Panc1 (cell line): ENCODE data around the gene KIF25. TPM values are rescaled to one million over a fixed set of nuclear protein-coding genes. Genes with fewer than 3 reads are reported as not detected.

ENCODE experiments used
- ATAC-seq: fragments of 200-7000 bp; cut with Tn5 transposase; 2 replicates; pipeline ENCODE4 v1.9.1; 2020; ENCODE audit warnings: mild to moderate bottlenecking, moderate library complexity
- BruUV-seq: library from RNA; stranded (reverse); fragments of 400-500 nt; replicated peaks from 2 replicates; lab custom pipeline; 2021; lab: Mats Ljungman, UMichigan
- CTCF ChIA-PET: fragments of 300-600 bp; sonication (Branson Sonifier 250); formaldehyde crosslinking; loops from one replicate; lab custom pipeline; 2022; ENCODE audit warnings: antibody characterized with exemption; lab: Charles Lee
- POLR2A ChIA-PET: fragments of 300-600 bp; sonication (Branson Sonifier 250); formaldehyde crosslinking; loops from one replicate; lab custom pipeline; 2022; ENCODE audit warnings: antibody characterized with exemption; lab: Charles Lee
- DNase-seq: peaks from one replicate; pipeline ENCODE4 v3.0.0-alpha.2; 2010; ENCODE audit warnings: low read depth, low spot score
- H3K27ac ChIP-seq: 2 replicates; pipeline ENCODE4 v1.5.1; 2011; ENCODE audit warnings: mild to moderate bottlenecking, low read length, inconsistent platforms
- H3K27me3 ChIP-seq: fragments of 200-500 bp; sonication (Bioruptor generic); 2 replicates; pipeline ENCODE4 v1.6.0; 2014; ENCODE audit warnings: low read length, inconsistent platforms; ENCODE audit not compliant: control insufficient read depth, insufficient read depth
- H3K36me3 ChIP-seq: fragments of 200-500 bp; sonication (Bioruptor generic); 2 replicates; pipeline ENCODE4 v1.5.1; 2014; ENCODE audit warnings: inconsistent platforms, mild to moderate bottlenecking, low read length, moderate library complexity; ENCODE audit not compliant: control insufficient read depth, insufficient read depth
- H3K4me1 ChIP-seq: 2 replicates; pipeline ENCODE4 v1.5.1; 2011; ENCODE audit warnings: inconsistent platforms, mild to moderate bottlenecking, low read length, moderate library complexity; ENCODE audit not compliant: control insufficient read depth, insufficient read depth
- H3K4me3 ChIP-seq, 2 experiments: 2 replicates each; pipeline ENCODE4 v1.5.1; 2011 to 2012; ENCODE audit warnings: low read depth in 2 of 2, low read length in 2 of 2, mild to moderate bottlenecking in 2 of 2, inconsistent platforms in 1 of 2, moderate library complexity in 1 of 2
- H3K9me3 ChIP-seq: fragments of 200-500 bp; sonication (Bioruptor generic); 2 replicates; pipeline ENCODE4 v1.5.1; 2014; ENCODE audit warnings: low read depth, mild to moderate bottlenecking, inconsistent platforms, low read length, moderate library complexity; ENCODE audit not compliant: control insufficient read depth, insufficient read depth
- POLR2AphosphoS5 ChIP-seq: IDR thresholded peaks from 2 replicates; pipeline ENCODE4 v1.6.1; 2012; ENCODE audit warnings: mild to moderate bottlenecking, low read depth, low read length, moderate library complexity
- REST ChIP-seq, 2 experiments: IDR thresholded peaks; 2 replicates each; pipeline ENCODE4 v1.6.1; 2011 to 2012; ENCODE audit warnings: low read depth in 2 of 2, control low read depth in 1 of 2, low read length in 1 of 2, mild to moderate bottlenecking in 1 of 2, moderate library complexity in 1 of 2; ENCODE audit not compliant: insufficient read depth in 1 of 2
- SIN3A ChIP-seq: IDR thresholded peaks from 2 replicates; pipeline ENCODE4 v1.6.1; 2012; ENCODE audit warnings: low read depth, mild to moderate bottlenecking, low read length, moderate library complexity, borderline replicate concordance; ENCODE audit not compliant: insufficient read depth
- TCF7L2 ChIP-seq: IDR thresholded peaks from 2 replicates; pipeline ENCODE4 v1.6.1; 2011; ENCODE audit warnings: mild to moderate bottlenecking, low read depth, low read length, inconsistent platforms
- in situ Hi-C: cut with HindIII; loops from 2 replicates; pipeline ENCODE4 v1.10.0; 2016; ENCODE audit warnings: low sequenced_read_pairs, low pct_unique_long_range_greater_than_20kb
- intact Hi-C: fragments of 100-400 bp; cut with micrococcal nuclease; formaldehyde crosslinking; loops from one replicate; pipeline ENCODE4 v1.10.0; 2022; ENCODE audit not compliant: unreplicated experiment
- total RNA-seq: library from RNA; stranded (reverse); gene quantifications from one replicate; pipeline ENCODE4 v1.2.1, GENCODE V29; 2021; ENCODE audit not compliant: unreplicated experiment
- TF ChIP-seq, protein P1 (sequence below): fragments of 450-650 bp; IDR thresholded peaks from 2 replicates; pipeline ENCODE4 v1.5.1; 2017; ENCODE audit warnings: mild to moderate bottlenecking

The KIF25 gene
- total RNA-seq, 1 experiment from 2014 or later, result 0.44 TPM

- no TSS peak for BruUV-seq
- Histone ChIP-seq H3K4me1 (no peaks in the 10 kb centered on the region), H3K27me3 (no peaks in the 10 kb centered on the region), H3K36me3 (no peaks in the 10 kb centered on the region), H3K9me3 (peaks cover 20% of the 10 kb centered on the region), H3K27ac (no peak overlapping the region), H3K4me3 (no peak overlapping the region)
- ATAC-seq (no peak), DNase-seq (no peak)
- intact Hi-C loops (no loop called here), in situ Hi-C loops (no loop called here)
- CTCF ChIA-PET, result no interaction called here
- POLR2A ChIA-PET, result interaction anchor here (0.6 kb wide), 1 partner anchor 18 kb away, joined by 5 read pairs; no protein-coding TSS in a partner anchor
- TF ChIP-seq REST (IDR thresholded peaks at IDR 0.05; ENCODE audit: insufficient read depth in 1 of 2, low read depth in 2 of 2, low read length in 1 of 2) (no peak), TCF7L2 (no peak), POLR2AphosphoS5 (no peak), SIN3A (no peak)
- TF ChIP-seq, protein P1, sequence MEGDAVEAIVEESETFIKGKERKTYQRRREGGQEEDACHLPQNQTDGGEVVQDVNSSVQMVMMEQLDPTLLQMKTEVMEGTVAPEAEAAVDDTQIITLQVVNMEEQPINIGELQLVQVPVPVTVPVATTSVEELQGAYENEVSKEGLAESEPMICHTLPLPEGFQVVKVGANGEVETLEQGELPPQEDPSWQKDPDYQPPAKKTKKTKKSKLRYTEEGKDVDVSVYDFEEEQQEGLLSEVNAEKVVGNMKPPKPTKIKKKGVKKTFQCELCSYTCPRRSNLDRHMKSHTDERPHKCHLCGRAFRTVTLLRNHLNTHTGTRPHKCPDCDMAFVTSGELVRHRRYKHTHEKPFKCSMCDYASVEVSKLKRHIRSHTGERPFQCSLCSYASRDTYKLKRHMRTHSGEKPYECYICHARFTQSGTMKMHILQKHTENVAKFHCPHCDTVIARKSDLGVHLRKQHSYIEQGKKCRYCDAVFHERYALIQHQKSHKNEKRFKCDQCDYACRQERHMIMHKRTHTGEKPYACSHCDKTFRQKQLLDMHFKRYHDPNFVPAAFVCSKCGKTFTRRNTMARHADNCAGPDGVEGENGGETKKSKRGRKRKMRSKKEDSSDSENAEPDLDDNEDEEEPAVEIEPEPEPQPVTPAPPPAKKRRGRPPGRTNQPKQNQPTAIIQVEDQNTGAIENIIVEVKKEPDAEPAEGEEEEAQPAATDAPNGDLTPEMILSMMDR, result no peak
Measured at GRCh38 chr6:168015009-168015408, 17.5 kb downstream of the KIF25 start.

GRCh38 chr6:168015482-168016175, 18.2 kb downstream of the KIF25 start:
- Histone ChIP-seq H3K27ac (no peak overlapping the region), H3K27me3 (no peaks in the 10 kb centered on the region), H3K36me3 (no peaks in the 10 kb centered on the region), H3K4me1 (no peaks in the 10 kb centered on the region), H3K9me3 (peaks cover 15% of the 10 kb centered on the region), H3K4me3 (no peak overlapping the region)
- intact Hi-C loops (no loop called here), in situ Hi-C loops (no loop called here)
- no TSS peak for BruUV-seq
- ATAC-seq (no peak), DNase-seq (no peak)
- TF ChIP-seq, protein P1, result no peak
- TF ChIP-seq REST (IDR thresholded peaks at IDR 0.05; ENCODE audit: insufficient read depth in 1 of 2, low read depth in 2 of 2, low read length in 1 of 2) (no peak), SIN3A (no peak), TCF7L2 (no peak), POLR2AphosphoS5 (no peak)
- POLR2A ChIA-PET, result no interaction called here
- CTCF ChIA-PET, result no interaction called here
